ENCODE measurements around the gene PTGDR2.

PTGDR2 gene

GRCh38 chr11:60874421-60875365 is 18.9 kb upstream of the PTGDR2 start:
- 98% methylated on average over 13 of the region's 13 CpGs for WGBS (ENCODE audit: insufficient coverage)
- ChIA-PET POLR2A (interaction anchor here (1.2 kb wide), 1 partner anchor 8 kb away, joined by 3 read pairs; no protein-coding TSS in a partner anchor), CTCF (interaction anchor here (0.7 to 15.9 kb wide), 5 partner anchors 11 to 73 kb away, joined by 3 to 128 read pairs (median 3); no protein-coding TSS in a partner anchor)
- DNase-seq = no peak
- Histone ChIP-seq H3K9me3 (ENCODE audit: control extremely low read depth in 1 of 5, control insufficient read depth in 4 of 5, insufficient read depth in 2 of 5, low read depth in 1 of 5, low read length in 4 of 5) (no peaks in the 10 kb centered on the region), H3K4me3 (ENCODE audit: control insufficient read depth in 1 of 7, extremely low read depth in 1 of 7, insufficient read depth in 4 of 7, low read depth in 2 of 7, low read length in 6 of 7) (no peak overlapping the region), H3K27me3 (replicated peaks in 2 of 5; ENCODE audit: control insufficient read depth in 4 of 5, insufficient read depth in 5 of 5, low read length in 4 of 5) (no peaks in the 10 kb centered on the region), H3K4me1 (ENCODE audit: control extremely low read depth in 1 of 4, control insufficient read depth in 4 of 4, insufficient read depth in 4 of 4, low read length in 3 of 4) (peaks cover 1 to 16% (median 14%) of the 10 kb centered on the region in 4 experiments), H3K27ac (ENCODE audit: insufficient read depth in 1 of 2, low read depth in 1 of 2, low read length in 2 of 2, poor library complexity in 1 of 2, severe bottlenecking in 2 of 2) (no peak overlapping the region), H3K36me3 (ENCODE audit: control insufficient read depth in 4 of 4, insufficient read depth in 4 of 4, low read length in 3 of 4) (peaks cover 0 to 8% (median 2%) of the 10 kb centered on the region in 4 experiments)

- peaks cover 1 to 19% (median 14%) of the 10 kb centered on the region in 4 experiments for H3K4me1 ChIP-seq (ENCODE audit: control extremely low read depth in 1 of 4, control insufficient read depth in 4 of 4, insufficient read depth in 4 of 4, low read length in 3 of 4)
- no peak overlapping the region for H3K27ac ChIP-seq (ENCODE audit: insufficient read depth in 1 of 2, low read depth in 1 of 2, low read length in 2 of 2, poor library complexity in 1 of 2, severe bottlenecking in 2 of 2)
- peaks cover 0 to 8% (median 2%) of the 10 kb centered on the region in 4 experiments for H3K36me3 ChIP-seq (ENCODE audit: control insufficient read depth in 4 of 4, insufficient read depth in 4 of 4, low read length in 3 of 4)
- 95% methylated on average over 12 of the region's 12 CpGs for WGBS (ENCODE audit: insufficient coverage)
- no peak for DNase-seq
- no peak overlapping the region for H3K4me3 ChIP-seq (ENCODE audit: control insufficient read depth in 1 of 7, extremely low read depth in 1 of 7, insufficient read depth in 4 of 7, low read depth in 2 of 7, low read length in 6 of 7)
- H3K27me3 ChIP-seq (replicated peaks in 2 of 5; ENCODE audit: control insufficient read depth in 4 of 5, insufficient read depth in 5 of 5, low read length in 4 of 5) = no peaks in the 10 kb centered on the region
- POLR2A ChIA-PET = no interaction called here
- H3K9me3 ChIP-seq (ENCODE audit: control extremely low read depth in 1 of 5, control insufficient read depth in 4 of 5, insufficient read depth in 2 of 5, low read depth in 1 of 5, low read length in 4 of 5) = no peaks in the 10 kb centered on the region
- CTCF ChIA-PET = interaction anchor here (1.0 to 15.9 kb wide), 3 partner anchors 10 to 98 kb away, joined by 3 to 128 read pairs (median 4); no protein-coding TSS in a partner anchor
Observed at GRCh38 chr11:60873533-60873932, 17.8 kb upstream of the PTGDR2 start.

- no peak for DNase-seq
- no peaks in the 10 kb centered on the region for H3K9me3 ChIP-seq (ENCODE audit: control extremely low read depth in 1 of 5, control insufficient read depth in 4 of 5, insufficient read depth in 2 of 5, low read depth in 1 of 5, low read length in 4 of 5)
- CTCF ChIA-PET = interaction anchor here (1.0 to 15.9 kb wide), 3 partner anchors 24 to 97 kb away, joined by 3 to 128 read pairs (median 3); no protein-coding TSS in a partner anchor
- no peak overlapping the region for H3K27ac ChIP-seq (ENCODE audit: insufficient read depth in 1 of 2, low read depth in 1 of 2, low read length in 2 of 2, poor library complexity in 1 of 2, severe bottlenecking in 2 of 2)
- H3K4me1 ChIP-seq (ENCODE audit: control extremely low read depth in 1 of 4, control insufficient read depth in 4 of 4, insufficient read depth in 4 of 4, low read length in 3 of 4) = peaks cover 1 to 21% (median 14%) of the 10 kb centered on the region in 4 experiments
- no peak overlapping the region for H3K4me3 ChIP-seq (ENCODE audit: control insufficient read depth in 1 of 7, extremely low read depth in 1 of 7, insufficient read depth in 4 of 7, low read depth in 2 of 7, low read length in 6 of 7)
- H3K27me3 ChIP-seq (replicated peaks in 2 of 5; ENCODE audit: control insufficient read depth in 4 of 5, insufficient read depth in 5 of 5, low read length in 4 of 5) = no peaks in the 10 kb centered on the region
- H3K36me3 ChIP-seq (ENCODE audit: control insufficient read depth in 4 of 4, insufficient read depth in 4 of 4, low read length in 3 of 4) = peaks cover 0 to 8% (median 2%) of the 10 kb centered on the region in 4 experiments
- POLR2A ChIA-PET = no interaction called here
- 88% methylated on average over 16 of the region's 16 CpGs for WGBS (ENCODE audit: insufficient coverage)
Observed at GRCh38 chr11:60872961-60873524, 17.3 kb upstream of the PTGDR2 start.

- WGBS (ENCODE audit: insufficient coverage) = 98% methylated on average over 4 of the region's 6 CpGs
- Histone ChIP-seq H3K27me3 (replicated peaks in 2 of 5; ENCODE audit: control insufficient read depth in 4 of 5, insufficient read depth in 5 of 5, low read length in 4 of 5) (no peaks in the 10 kb centered on the region), H3K36me3 (ENCODE audit: control insufficient read depth in 4 of 4, insufficient read depth in 4 of 4, low read length in 3 of 4) (peaks cover 0 to 8% (median 2%) of the 10 kb centered on the region in 4 experiments), H3K4me1 (ENCODE audit: control extremely low read depth in 1 of 4, control insufficient read depth in 4 of 4, insufficient read depth in 4 of 4, low read length in 3 of 4) (peaks cover 1 to 21% (median 14%) of the 10 kb centered on the region in 4 experiments), H3K9me3 (ENCODE audit: control extremely low read depth in 1 of 5, control insufficient read depth in 4 of 5, insufficient read depth in 2 of 5, low read depth in 1 of 5, low read length in 4 of 5) (no peaks in the 10 kb centered on the region), H3K4me3 (ENCODE audit: control insufficient read depth in 1 of 7, extremely low read depth in 1 of 7, insufficient read depth in 4 of 7, low read depth in 2 of 7, low read length in 6 of 7) (no peak overlapping the region), H3K27ac (ENCODE audit: insufficient read depth in 1 of 2, low read depth in 1 of 2, low read length in 2 of 2, poor library complexity in 1 of 2, severe bottlenecking in 2 of 2) (no peak overlapping the region)
- ChIA-PET POLR2A (no interaction called here), CTCF (interaction anchor here (0.9 to 15.9 kb wide), 7 partner anchors 15 to 37 kb away, joined by 3 to 128 read pairs (median 8); no protein-coding TSS in a partner anchor)
- DNase-seq = no peak
Observed at GRCh38 chr11:60872124-60872960, 16.6 kb upstream of the PTGDR2 start.

- H3K4me1 ChIP-seq (ENCODE audit: control extremely low read depth in 1 of 4, control insufficient read depth in 4 of 4, insufficient read depth in 4 of 4, low read length in 3 of 4) = peaks cover 1 to 21% (median 14%) of the 10 kb centered on the region in 4 experiments
- no peak overlapping the region for H3K4me3 ChIP-seq (ENCODE audit: control insufficient read depth in 1 of 7, extremely low read depth in 1 of 7, insufficient read depth in 4 of 7, low read depth in 2 of 7, low read length in 6 of 7)
- peaks cover 0 to 8% (median 2%) of the 10 kb centered on the region in 4 experiments for H3K36me3 ChIP-seq (ENCODE audit: control insufficient read depth in 4 of 4, insufficient read depth in 4 of 4, low read length in 3 of 4)
- no peaks in the 10 kb centered on the region for H3K27me3 ChIP-seq (replicated peaks in 2 of 5; ENCODE audit: control insufficient read depth in 4 of 5, insufficient read depth in 5 of 5, low read length in 4 of 5)
- POLR2A ChIA-PET = no interaction called here
- no peaks in the 10 kb centered on the region for H3K9me3 ChIP-seq (ENCODE audit: control extremely low read depth in 1 of 5, control insufficient read depth in 4 of 5, insufficient read depth in 2 of 5, low read depth in 1 of 5, low read length in 4 of 5)
- H3K27ac ChIP-seq (ENCODE audit: insufficient read depth in 1 of 2, low read depth in 1 of 2, low read length in 2 of 2, poor library complexity in 1 of 2, severe bottlenecking in 2 of 2) = no peak overlapping the region
- CTCF ChIA-PET = interaction anchor here (0.9 to 15.9 kb wide), 7 partner anchors 16 to 96 kb away, joined by 3 to 128 read pairs (median 8); no protein-coding TSS in a partner anchor
- peak in 2 of 3 donors; percentile 66 to 72 for DNase-seq
- WGBS (ENCODE audit: insufficient coverage) = 77% methylated on average over 6 of the region's 7 CpGs
Observed at GRCh38 chr11:60871378-60872061, 15.8 kb upstream of the PTGDR2 start.

- Histone ChIP-seq H3K9me3 (ENCODE audit: control extremely low read depth in 1 of 5, control insufficient read depth in 4 of 5, insufficient read depth in 2 of 5, low read depth in 1 of 5, low read length in 4 of 5) (no peaks in the 10 kb centered on the region), H3K4me1 (ENCODE audit: control extremely low read depth in 1 of 4, control insufficient read depth in 4 of 4, insufficient read depth in 4 of 4, low read length in 3 of 4) (peaks cover 1 to 21% (median 14%) of the 10 kb centered on the region in 4 experiments), H3K27ac (ENCODE audit: insufficient read depth in 1 of 2, low read depth in 1 of 2, low read length in 2 of 2, poor library complexity in 1 of 2, severe bottlenecking in 2 of 2) (no peak overlapping the region), H3K4me3 (ENCODE audit: control insufficient read depth in 1 of 7, extremely low read depth in 1 of 7, insufficient read depth in 4 of 7, low read depth in 2 of 7, low read length in 6 of 7) (no peak overlapping the region), H3K27me3 (replicated peaks in 2 of 5; ENCODE audit: control insufficient read depth in 4 of 5, insufficient read depth in 5 of 5, low read length in 4 of 5) (no peaks in the 10 kb centered on the region), H3K36me3 (ENCODE audit: control insufficient read depth in 4 of 4, insufficient read depth in 4 of 4, low read length in 3 of 4) (peaks cover 0 to 8% (median 2%) of the 10 kb centered on the region in 4 experiments)
- POLR2A ChIA-PET = interaction anchor here (0.9 kb wide), 1 partner anchor 17 kb away, joined by 3 read pairs; no protein-coding TSS in a partner anchor
- no peak for DNase-seq
- WGBS (ENCODE audit: insufficient coverage) = 80% methylated on average over 11 of the region's 13 CpGs
- CTCF ChIA-PET = interaction anchor here (1.3 to 15.9 kb wide), 8 partner anchors 10 to 96 kb away, joined by 3 to 128 read pairs (median 9); no protein-coding TSS in a partner anchor
Observed at GRCh38 chr11:60870733-60871377, 15.1 kb upstream of the PTGDR2 start.
